HG02981 (cell line): Measurements from ENCODE around the gene KRT37.

ENCODE experiments used
- ATAC-seq: cut with Tn5 transposase; IDR thresholded peaks from one replicate; pipeline ENCODE4 v1.9.1; 2021; ENCODE audit warnings: mild to moderate bottlenecking, moderate library complexity; ENCODE audit not compliant: unreplicated experiment

KRT37 gene

DNA sequence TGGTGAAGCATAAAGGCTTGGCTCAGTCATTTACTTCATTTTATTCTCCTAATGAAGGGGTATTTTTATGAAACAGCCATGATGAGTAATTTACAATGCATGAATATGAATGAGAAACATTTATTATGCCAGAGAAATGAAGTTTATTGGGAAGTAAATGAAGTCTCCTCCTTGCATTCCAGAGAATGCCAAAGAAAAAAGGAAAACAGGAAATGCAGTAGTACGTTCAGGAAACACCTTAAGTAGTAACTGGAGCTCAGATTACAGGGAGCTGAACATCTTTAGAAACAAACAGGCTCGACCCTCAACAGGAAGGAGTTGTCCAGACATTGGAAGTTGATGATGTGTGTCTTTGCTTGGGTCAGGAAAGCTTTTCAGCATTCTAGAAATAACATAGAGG, 46.8 kb downstream of the KRT37 start:
- ATAC-seq, result no peak
